ENCODE measurements around the gene SRSF1.

The SRSF1 gene

DNA sequence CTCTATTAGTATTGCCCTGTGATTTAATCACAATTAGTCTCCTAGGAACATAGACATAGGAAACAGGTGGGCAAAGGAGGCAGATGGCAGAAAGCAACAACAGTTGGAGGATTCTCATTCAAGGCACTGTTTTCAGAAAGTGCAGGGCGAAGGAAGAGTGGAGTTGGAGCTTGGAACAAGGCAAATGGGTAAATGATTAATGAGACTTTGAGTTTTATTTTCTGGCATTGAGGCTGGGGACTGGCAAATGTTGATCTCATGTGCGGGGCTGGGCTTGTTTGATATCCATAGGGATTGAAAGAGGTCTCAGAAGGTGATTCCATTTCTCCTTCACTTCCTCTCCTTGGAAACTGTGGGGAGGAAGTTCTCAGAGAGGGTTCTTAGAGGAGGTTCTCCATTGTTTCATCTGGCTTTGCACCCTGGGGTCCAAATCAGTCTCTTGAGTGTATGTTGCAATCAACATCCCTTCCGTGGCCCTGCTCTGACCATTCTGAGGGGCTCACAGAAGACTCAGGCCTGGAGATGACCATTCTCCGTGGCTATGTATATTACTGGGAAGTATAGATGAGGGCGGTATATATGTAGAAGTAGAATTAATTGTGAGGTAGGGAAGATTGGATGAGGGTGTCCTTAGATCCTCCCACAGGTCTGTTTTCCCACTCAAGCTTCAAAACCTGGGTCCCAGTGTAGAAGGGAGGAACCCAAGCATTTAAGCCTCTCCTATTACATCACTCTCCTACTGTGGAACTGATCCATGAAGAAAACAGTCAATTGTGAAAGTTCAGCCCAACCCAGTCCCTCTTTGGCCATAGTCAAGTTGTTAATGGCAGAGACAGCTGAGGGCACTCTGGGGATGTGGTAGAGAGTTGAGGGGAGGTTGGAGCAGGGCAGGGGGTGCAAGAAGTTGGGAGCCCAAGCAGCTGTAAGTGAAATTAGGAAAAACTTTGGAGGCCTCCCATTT lies 36.5 kb upstream of the SRSF1 start:
- Mint-ChIP-seq H3K9me3 (peaks cover 4% of the 10 kb centered on the region), H3K27me3 (ENCODE audit: low read depth, poor library complexity) (peaks cover 27% of the 10 kb centered on the region), H3K36me3 (ENCODE audit: low read depth) (no peaks in the 10 kb centered on the region), H3K4me3 (no peak overlapping the region), H3K4me1 (peaks cover 15% of the 10 kb centered on the region), H3K27ac (no peak overlapping the region)
- TF ChIP-seq, protein P1, sequence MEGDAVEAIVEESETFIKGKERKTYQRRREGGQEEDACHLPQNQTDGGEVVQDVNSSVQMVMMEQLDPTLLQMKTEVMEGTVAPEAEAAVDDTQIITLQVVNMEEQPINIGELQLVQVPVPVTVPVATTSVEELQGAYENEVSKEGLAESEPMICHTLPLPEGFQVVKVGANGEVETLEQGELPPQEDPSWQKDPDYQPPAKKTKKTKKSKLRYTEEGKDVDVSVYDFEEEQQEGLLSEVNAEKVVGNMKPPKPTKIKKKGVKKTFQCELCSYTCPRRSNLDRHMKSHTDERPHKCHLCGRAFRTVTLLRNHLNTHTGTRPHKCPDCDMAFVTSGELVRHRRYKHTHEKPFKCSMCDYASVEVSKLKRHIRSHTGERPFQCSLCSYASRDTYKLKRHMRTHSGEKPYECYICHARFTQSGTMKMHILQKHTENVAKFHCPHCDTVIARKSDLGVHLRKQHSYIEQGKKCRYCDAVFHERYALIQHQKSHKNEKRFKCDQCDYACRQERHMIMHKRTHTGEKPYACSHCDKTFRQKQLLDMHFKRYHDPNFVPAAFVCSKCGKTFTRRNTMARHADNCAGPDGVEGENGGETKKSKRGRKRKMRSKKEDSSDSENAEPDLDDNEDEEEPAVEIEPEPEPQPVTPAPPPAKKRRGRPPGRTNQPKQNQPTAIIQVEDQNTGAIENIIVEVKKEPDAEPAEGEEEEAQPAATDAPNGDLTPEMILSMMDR (IDR thresholded peaks at IDR 0.05) = no peak
- no peak for DNase-seq

DNA sequence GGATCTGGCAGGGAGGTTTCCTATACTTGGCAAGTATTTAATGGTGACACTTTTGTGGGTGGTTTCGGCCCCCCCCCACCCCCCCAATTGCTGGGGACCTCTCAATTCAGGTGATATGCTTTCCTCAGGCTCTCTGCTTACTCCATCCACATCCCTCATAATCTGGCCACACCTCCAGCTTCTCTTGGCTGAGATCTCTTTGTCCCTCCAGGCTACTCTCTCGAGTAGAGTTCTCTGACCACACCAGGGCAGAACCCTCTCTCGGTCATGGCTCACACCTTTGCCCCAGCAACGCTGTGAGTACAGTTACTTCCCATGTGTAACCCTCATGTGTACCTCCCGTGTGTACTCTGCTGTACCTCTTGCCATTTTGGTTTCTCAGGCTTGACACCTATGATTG lies 34.1 kb upstream of the SRSF1 start:
- Mint-ChIP-seq H3K27ac (no peak overlapping the region), H3K27me3 (ENCODE audit: low read depth, poor library complexity) (peaks cover 34% of the 10 kb centered on the region), H3K4me3 (no peak overlapping the region), H3K36me3 (ENCODE audit: low read depth) (no peaks in the 10 kb centered on the region), H3K4me1 (peaks cover 6% of the 10 kb centered on the region), H3K9me3 (peaks cover 4% of the 10 kb centered on the region)
- TF ChIP-seq, protein P1 (IDR thresholded peaks at IDR 0.05) = no peak
- DNase-seq = no peak

DNA sequence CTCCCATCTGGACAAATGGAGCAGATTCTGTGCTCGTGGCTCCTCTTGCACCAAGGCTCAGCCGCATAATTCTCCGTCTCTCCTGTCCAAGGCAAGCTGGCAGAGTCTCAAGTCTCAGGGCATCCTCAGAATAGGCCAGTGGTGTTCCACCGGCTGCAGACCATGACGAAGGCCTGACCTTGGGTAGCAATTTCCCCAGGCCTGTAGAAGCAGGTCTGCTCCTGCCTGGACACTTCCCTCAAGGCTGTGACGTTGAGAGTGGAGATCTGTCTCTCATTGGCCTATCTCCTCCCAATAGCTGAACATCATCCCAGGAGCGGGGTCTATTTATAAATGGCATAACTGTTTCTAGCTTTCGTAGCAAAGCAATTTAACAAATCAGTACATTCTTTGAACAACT lies 33.3 kb upstream of the SRSF1 start:
- Mint-ChIP-seq H3K4me3 (no peak overlapping the region), H3K36me3 (ENCODE audit: low read depth) (no peaks in the 10 kb centered on the region), H3K4me1 (peaks cover 6% of the 10 kb centered on the region), H3K27me3 (ENCODE audit: low read depth, poor library complexity) (peaks cover 31% of the 10 kb centered on the region), H3K27ac (no peak overlapping the region), H3K9me3 (peaks cover 4% of the 10 kb centered on the region)
- no peak for DNase-seq
- TF ChIP-seq, protein P1 (IDR thresholded peaks at IDR 0.05) = no peak

GRCh38 chr17:58039975-58040374 lies 32.9 kb upstream of the SRSF1 start:
- Mint-ChIP-seq H3K27ac (no peak overlapping the region), H3K4me1 (peaks cover 6% of the 10 kb centered on the region)
- TF ChIP-seq, protein P1 (IDR thresholded peaks at IDR 0.05) = no peak

GRCh38 chr17:58032691-58033415 lies 25.8 kb upstream of the SRSF1 start:
- peaks cover 17% of the 10 kb centered on the region for H3K9me3 Mint-ChIP-seq
- no peak overlapping the region for H3K4me3 Mint-ChIP-seq
- no peaks in the 10 kb centered on the region for H3K4me1 Mint-ChIP-seq
- no peak for DNase-seq
- peaks cover 8% of the 10 kb centered on the region for H3K27me3 Mint-ChIP-seq (ENCODE audit: low read depth, poor library complexity)
- no peak overlapping the region for H3K27ac Mint-ChIP-seq
- H3K36me3 Mint-ChIP-seq (ENCODE audit: low read depth) = peaks cover 14% of the 10 kb centered on the region
- TF ChIP-seq, protein P1 (IDR thresholded peaks at IDR 0.05) = no peak

More at GRCh38 chr17:58039975-58040374, 32.9 kb upstream of the SRSF1 start:
- H3K36me3 Mint-ChIP-seq (ENCODE audit: low read depth) = no peaks in the 10 kb centered on the region
- peaks cover 31% of the 10 kb centered on the region for H3K27me3 Mint-ChIP-seq (ENCODE audit: low read depth, poor library complexity)
- H3K9me3 Mint-ChIP-seq = peaks cover 4% of the 10 kb centered on the region
- no peak overlapping the region for H3K4me3 Mint-ChIP-seq
- DNase-seq = no peak
